GM12891 (cell line): ENCODE data around the gene WDR82.

Experiments used
- PAX5 ChIP-seq: IDR thresholded peaks from 2 replicates; pipeline ENCODE4 v1.6.1; 2011; ENCODE audit warnings: low read length, moderate library complexity, mild to moderate bottlenecking; ENCODE audit not compliant: insufficient read depth, severe bottlenecking
- POLR2A ChIP-seq: IDR thresholded peaks from 2 replicates; pipeline ENCODE4 v1.6.1; 2011; ENCODE audit warnings: low read depth, low read length, control low read depth
- POLR2AphosphoS5 ChIP-seq: IDR thresholded peaks from 2 replicates; pipeline ENCODE4 v1.6.1; 2011; ENCODE audit warnings: low read depth, low read length, control low read depth
- POU2F2 ChIP-seq: IDR thresholded peaks from 2 replicates; pipeline ENCODE4 v1.6.1; 2011; ENCODE audit warnings: low read depth, mild to moderate bottlenecking, control low read depth, low read length, moderate library complexity
- SPI1 ChIP-seq: IDR thresholded peaks from 2 replicates; pipeline ENCODE4 v1.6.1; 2011; ENCODE audit warnings: low read depth, low read length, control low read depth
- TAF1 ChIP-seq: IDR thresholded peaks from 2 replicates; pipeline ENCODE4 v1.6.1; 2011; ENCODE audit warnings: low read depth, low read length, control low read depth

DNA sequence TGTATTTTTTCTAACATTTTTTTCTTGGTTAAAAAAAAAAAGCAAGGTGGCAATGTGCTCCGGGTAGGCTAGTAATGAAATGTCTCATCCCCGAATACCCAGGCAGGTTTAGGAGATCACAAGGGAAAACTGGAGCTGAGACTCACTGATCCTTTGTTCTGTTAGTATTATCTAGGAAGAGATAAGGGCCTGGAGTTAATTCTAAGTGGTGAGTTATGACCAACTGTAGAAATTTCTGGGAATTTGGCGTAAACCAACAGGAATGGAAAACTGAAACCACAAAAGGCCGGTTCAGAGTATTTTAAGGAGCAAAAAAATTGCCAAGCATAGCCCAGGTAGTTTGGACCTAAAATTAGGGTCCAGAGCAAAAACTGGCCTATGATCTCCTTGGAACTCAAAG lies 20.5 kb downstream of the WDR82 start:
- no peak for TF ChIP-seq POLR2A
- no peak for TF ChIP-seq POLR2AphosphoS5
- no peak for TF ChIP-seq PAX5
- TF ChIP-seq TAF1: no peak
- no peak for TF ChIP-seq SPI1
- TF ChIP-seq POU2F2: no peak
